Muscle layer of duodenum (tissue), 2 donors: Measurements from ENCODE around the gene LYZL1.
"Not testable (repeated sequence)": the region's sequence is repeated elsewhere in the genome, so short reads cannot be mapped to it uniquely, and the experiment has no call there.

Source experiments
- H3K27ac ChIP-seq: one replicate; pipeline ENCODE4 v1.7.0; 2013; ENCODE audit warnings: mild to moderate bottlenecking, low read length
- H3K27me3 ChIP-seq: one replicate; pipeline ENCODE4 v1.7.0; 2013; ENCODE audit warnings: low read depth, mild to moderate bottlenecking, control low read depth, low read length
- H3K36me3 ChIP-seq, 2 donors: one replicate each; pipeline ENCODE4 v1.7.0; 2013; ENCODE audit warnings: low read length in 2 of 2, control low read depth in 1 of 2, mild to moderate bottlenecking in 1 of 2; ENCODE audit not compliant: insufficient read depth in 2 of 2, control insufficient read depth in 1 of 2
- H3K4me1 ChIP-seq, 2 donors: one replicate each; pipeline ENCODE4 v1.7.0; 2013; ENCODE audit warnings: low read length in 2 of 2, mild to moderate bottlenecking in 2 of 2, control low read depth in 1 of 2, moderate library complexity in 1 of 2; ENCODE audit not compliant: insufficient read depth in 2 of 2, control insufficient read depth in 1 of 2
- H3K4me3 ChIP-seq, 2 donors: one replicate each; pipeline ENCODE4 v1.7.0; 2013; ENCODE audit warnings: low read length in 2 of 2, low read depth in 1 of 2, mild to moderate bottlenecking in 1 of 2
- H3K9me3 ChIP-seq, 2 donors: one replicate each; pipeline ENCODE4 v1.7.0; 2013; ENCODE audit warnings: low read length in 2 of 2, control low read depth in 1 of 2, mild to moderate bottlenecking in 1 of 2; ENCODE audit not compliant: control insufficient read depth in 1 of 2
- donor health status: healthy.

The LYZL1 gene

GRCh38 chr10:29287635-29288034 is 1.2 kb upstream of the LYZL1 start:
- no peak overlapping the region for H3K4me3 ChIP-seq
- no peaks in the 10 kb centered on the region for H3K4me1 ChIP-seq
- no peaks in the 10 kb centered on the region for H3K36me3 ChIP-seq
- H3K27me3 ChIP-seq, result no peaks in the 10 kb centered on the region
- no peaks in the 10 kb centered on the region for H3K9me3 ChIP-seq
- H3K27ac ChIP-seq, result no peak overlapping the region

- H3K4me3 ChIP-seq, H3K27me3 ChIP-seq, H3K36me3 ChIP-seq, H3K4me1 ChIP-seq, H3K27ac ChIP-seq, H3K9me3 ChIP-seq: not testable (repeated sequence)
Observed at GRCh38 chr10:29291561-29291960, 2.7 kb downstream of the LYZL1 start.

- not testable (repeated sequence) for H3K4me3 ChIP-seq, H3K27me3 ChIP-seq, H3K36me3 ChIP-seq, H3K4me1 ChIP-seq, H3K9me3 ChIP-seq, H3K27ac ChIP-seq
Observed at GRCh38 chr10:29292406-29292805, 3.5 kb downstream of the LYZL1 start.

GRCh38 chr10:29295813-29296212 is 6.9 kb downstream of the LYZL1 start:
- Histone ChIP-seq H3K36me3 (no peaks in the 10 kb centered on the region), H3K27me3 (no peaks in the 10 kb centered on the region), H3K4me3 (no peak overlapping the region), H3K9me3 (peaks cover 5 to 17% of the 10 kb centered on the region in 2 donors), H3K27ac (no peak overlapping the region), H3K4me1 (no peaks in the 10 kb centered on the region)

GRCh38 chr10:29297678-29298077 is 8.8 kb downstream of the LYZL1 start:
- Histone ChIP-seq H3K9me3 (peaks cover 10 to 17% of the 10 kb centered on the region in 2 donors), H3K27me3 (no peaks in the 10 kb centered on the region), H3K36me3 (no peaks in the 10 kb centered on the region), H3K4me1 (no peaks in the 10 kb centered on the region), H3K4me3 (no peak overlapping the region), H3K27ac (no peak overlapping the region)

- H3K4me1 ChIP-seq, result peaks cover 0 to 4% of the 10 kb centered on the region in 2 donors
- H3K9me3 ChIP-seq, result peaks cover 10 to 15% of the 10 kb centered on the region in 2 donors
- no peaks in the 10 kb centered on the region for H3K36me3 ChIP-seq
- H3K27me3 ChIP-seq, result no peaks in the 10 kb centered on the region
- no peak overlapping the region for H3K4me3 ChIP-seq
- no peak overlapping the region for H3K27ac ChIP-seq
Observed at GRCh38 chr10:29301359-29301910, 12.6 kb downstream of the LYZL1 start.

- Histone ChIP-seq H3K27ac (no peak overlapping the region), H3K4me3 (no peak overlapping the region), H3K9me3 (peaks cover 10 to 12% of the 10 kb centered on the region in 2 donors), H3K36me3 (no peaks in the 10 kb centered on the region), H3K27me3 (no peaks in the 10 kb centered on the region), H3K4me1 (peaks cover 0 to 4% of the 10 kb centered on the region in 2 donors)
Observed at GRCh38 chr10:29302499-29302898, 13.6 kb downstream of the LYZL1 start.

GRCh38 chr10:29304264-29304994 is 15.6 kb downstream of the LYZL1 start:
- H3K27me3 ChIP-seq, result no peaks in the 10 kb centered on the region
- H3K9me3 ChIP-seq, result peaks cover 0 to 5% of the 10 kb centered on the region in 2 donors
- no peak overlapping the region for H3K27ac ChIP-seq
- no peaks in the 10 kb centered on the region for H3K36me3 ChIP-seq
- no peak overlapping the region for H3K4me3 ChIP-seq
- H3K4me1 ChIP-seq, result peaks cover 0 to 4% of the 10 kb centered on the region in 2 donors

GRCh38 chr10:29304995-29305335 is 16.1 kb downstream of the LYZL1 start:
- Histone ChIP-seq H3K27ac (no peak overlapping the region), H3K4me3 (no peak overlapping the region), H3K27me3 (no peaks in the 10 kb centered on the region), H3K9me3 (peaks cover 0 to 5% of the 10 kb centered on the region in 2 donors), H3K4me1 (peaks cover 0 to 4% of the 10 kb centered on the region in 2 donors), H3K36me3 (no peaks in the 10 kb centered on the region)

- H3K4me3 ChIP-seq, result no peak overlapping the region
- no peak overlapping the region for H3K27ac ChIP-seq
- H3K9me3 ChIP-seq, result peaks cover 0 to under 1% of the 10 kb centered on the region in 2 donors
- H3K27me3 ChIP-seq, result no peaks in the 10 kb centered on the region
- no peaks in the 10 kb centered on the region for H3K36me3 ChIP-seq
- H3K4me1 ChIP-seq, result peaks cover 0 to 4% of the 10 kb centered on the region in 2 donors
Observed at GRCh38 chr10:29306688-29307087, 17.8 kb downstream of the LYZL1 start.

- not testable (repeated sequence) for H3K9me3 ChIP-seq, H3K4me1 ChIP-seq, H3K27ac ChIP-seq, H3K4me3 ChIP-seq, H3K36me3 ChIP-seq, H3K27me3 ChIP-seq
Observed at GRCh38 chr10:29308142-29308541, 19.3 kb downstream of the LYZL1 start.

GRCh38 chr10:29309465-29309864 is 20.6 kb downstream of the LYZL1 start:
- no peaks in the 10 kb centered on the region for H3K4me1 ChIP-seq
- no peak overlapping the region for H3K4me3 ChIP-seq
- no peak overlapping the region for H3K27ac ChIP-seq
- no peaks in the 10 kb centered on the region for H3K27me3 ChIP-seq
- no peaks in the 10 kb centered on the region for H3K36me3 ChIP-seq
- H3K9me3 ChIP-seq, result no peaks in the 10 kb centered on the region
